HL-60 (cell line): Measurements from ENCODE around the gene GAREM1.

ENCODE experiments used
- CTCF ChIP-seq: IDR thresholded peaks from one replicate; pipeline ENCODE4 v1.5.1; 2011; ENCODE audit warnings: low read length, control low read depth, inconsistent platforms; ENCODE audit not compliant: insufficient read depth
- POLR2AphosphoS5 ChIP-seq: IDR thresholded peaks from 2 replicates; pipeline ENCODE4 v1.6.1; 2012; ENCODE audit warnings: low read depth

GRCh38 chr18:32317651-32318050, 153.0 kb downstream of the GAREM1 start:
- TF ChIP-seq CTCF: no peak
- TF ChIP-seq POLR2AphosphoS5: no peak
